Prostate gland (tissue), 2 donors: Measurements from ENCODE around the gene TCIRG1.

ENCODE experiments used
- CTCF ChIP-seq, 4 experiments: fragments of 200-600 bp in 2 of 4; fragments of 450-650 bp in 2 of 4; sonication (generic) in 2 of 4; IDR thresholded peaks; 1 replicate in 3 of 4; 2 replicates in 1 of 4; pipeline ENCODE4 v1.5.1; 2016 to 2019; ENCODE audit warnings: antibody characterized with exemption in 4 of 4, mild to moderate bottlenecking in 2 of 4, moderate library complexity in 2 of 4
- POLR2A ChIP-seq: fragments of 450-650 bp; IDR thresholded peaks from one replicate; pipeline ENCODE4 v1.6.1; 2016; ENCODE audit warnings: antibody characterized with exemption, mild to moderate bottlenecking
- POLR2AphosphoS5 ChIP-seq: sonication (generic); formaldehyde crosslinking; IDR thresholded peaks from one replicate; pipeline ENCODE4 v1.6.1; 2017; ENCODE audit warnings: antibody characterized with exemption

- TF ChIP-seq CTCF (IDR thresholded peaks at IDR 0.05) (no peak), POLR2A (no peak), POLR2AphosphoS5 (no peak)
Observed at GRCh38 chr11:68096962-68097361, 58.1 kb downstream of the TCIRG1 start.
